Karpas-422 (cell line): ENCODE data around the gene NCAM2. TPM values are rescaled to one million over a fixed set of nuclear protein-coding genes. Genes with fewer than 3 reads are reported as not detected.
A peak's percentile ranks its signal among the peaks of the same experiment; 100 is the strongest.

Experiments used
- DNase-seq: peaks from one replicate; pipeline ENCODE4 v3.0.0-alpha.2; 2015
- H2AFZ ChIP-seq: fragments of 200-600 bp; sonication (generic); 2 replicates; pipeline ENCODE4 v1.6.1; 2014; ENCODE audit warnings: antibody characterized with exemption, low read length, mixed read lengths
- H3K27ac ChIP-seq: fragments of 200-600 bp; sonication (generic); 2 replicates; pipeline ENCODE4 v1.5.1; 2014; ENCODE audit warnings: mild to moderate bottlenecking, low read length, moderate library complexity
- H3K27me3 ChIP-seq: fragments of 200-600 bp; sonication (generic); 2 replicates; pipeline ENCODE4 v1.6.1; 2014; ENCODE audit warnings: low read length, mixed read lengths
- H3K36me3 ChIP-seq: fragments of 200-600 bp; sonication (generic); 2 replicates; pipeline ENCODE4 v1.6.1; 2014; ENCODE audit warnings: low read length, mixed read lengths; ENCODE audit not compliant: insufficient read depth
- H3K4me1 ChIP-seq: fragments of 200-600 bp; sonication (generic); 2 replicates; pipeline ENCODE4 v1.6.1; 2014; ENCODE audit warnings: mild to moderate bottlenecking, low read length, mixed read lengths
- H3K4me2 ChIP-seq: fragments of 200-600 bp; sonication (generic); 2 replicates; pipeline ENCODE4 v1.6.1; 2014; ENCODE audit warnings: low read length, low read depth, mild to moderate bottlenecking; ENCODE audit not compliant: poor library complexity, severe bottlenecking
- H3K4me3 ChIP-seq: fragments of 200-600 bp; sonication (generic); 2 replicates; pipeline ENCODE4 v1.5.1; 2014; ENCODE audit warnings: mild to moderate bottlenecking, antibody characterized with exemption, low read length, mixed read lengths
- H3K79me2 ChIP-seq: fragments of 200-600 bp; sonication (generic); 2 replicates; pipeline ENCODE4 v1.6.1; 2014; ENCODE audit warnings: mild to moderate bottlenecking, low read length, mixed read lengths
- H3K9ac ChIP-seq: fragments of 200-600 bp; sonication (generic); 2 replicates; pipeline ENCODE4 v1.6.0; 2014; ENCODE audit warnings: low read length
- H3K9me2 ChIP-seq: fragments of 200-600 bp; sonication (generic), shearing (Covaris generic); replicated peaks from 2 replicates; pipeline ENCODE4 v1.6.0; 2014; ENCODE audit warnings: mild to moderate bottlenecking, low read length, moderate library complexity; ENCODE audit not compliant: insufficient read depth
- H3K9me3 ChIP-seq: fragments of 300-700, 200-600 bp; sonication (generic); 2 replicates; pipeline ENCODE4 v1.6.1; 2014; ENCODE audit warnings: low read length, mixed read lengths
- H4K20me1 ChIP-seq: fragments of 200-600 bp; sonication (generic); 2 replicates; pipeline ENCODE4 v1.6.1; 2014; ENCODE audit warnings: mild to moderate bottlenecking, antibody characterized with exemption, low read length, low read depth; ENCODE audit not compliant: insufficient read depth
- total RNA-seq: library from RNA; depleted of rRNA; stranded (reverse); fragments of >200 nt; shearing (Covaris generic); gene quantifications from 2 replicates; pipeline ENCODE4 v1.2.3, GENCODE V29; 2014; ENCODE audit warnings: low replicate concordance

NCAM2 gene
- total RNA-seq, 1 experiment from 2014 or later = not detected

DNA sequence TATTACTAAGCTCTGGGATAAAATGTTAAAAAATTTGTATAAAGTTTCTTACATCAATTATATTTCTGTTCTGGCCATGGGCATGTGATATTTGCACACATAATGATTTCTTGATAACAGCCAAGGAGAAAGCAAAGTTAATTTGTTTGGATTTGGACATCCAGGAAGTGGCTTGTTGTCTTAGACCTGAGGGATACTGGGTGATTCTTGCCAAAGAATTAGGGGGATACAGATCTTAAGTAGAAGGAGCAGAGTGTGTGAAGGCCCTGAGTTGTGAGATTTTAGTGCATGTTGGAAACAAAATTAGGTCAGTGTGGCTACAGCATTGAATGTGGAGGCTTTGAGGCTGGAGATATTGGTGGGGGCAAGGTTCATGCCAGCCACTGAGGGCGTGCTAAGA, 65.6 kb downstream of the NCAM2 start:
- no peak for DNase-seq
- Histone ChIP-seq H3K9me2 (no peaks in the 10 kb centered on the region), H3K79me2 (no peaks in the 10 kb centered on the region), H4K20me1 (no peaks in the 10 kb centered on the region), H3K27ac (no peak overlapping the region), H3K27me3 (no peaks in the 10 kb centered on the region), H3K9me3 (peaks cover 3% of the 10 kb centered on the region; the same call in 1 of the 2 replicates), H3K4me1 (no peaks in the 10 kb centered on the region), H2AFZ (no peak overlapping the region), H3K4me3 (no peak overlapping the region), H3K36me3 (no peaks in the 10 kb centered on the region), H3K9ac (no peak overlapping the region), H3K4me2 (no peak overlapping the region)

DNA sequence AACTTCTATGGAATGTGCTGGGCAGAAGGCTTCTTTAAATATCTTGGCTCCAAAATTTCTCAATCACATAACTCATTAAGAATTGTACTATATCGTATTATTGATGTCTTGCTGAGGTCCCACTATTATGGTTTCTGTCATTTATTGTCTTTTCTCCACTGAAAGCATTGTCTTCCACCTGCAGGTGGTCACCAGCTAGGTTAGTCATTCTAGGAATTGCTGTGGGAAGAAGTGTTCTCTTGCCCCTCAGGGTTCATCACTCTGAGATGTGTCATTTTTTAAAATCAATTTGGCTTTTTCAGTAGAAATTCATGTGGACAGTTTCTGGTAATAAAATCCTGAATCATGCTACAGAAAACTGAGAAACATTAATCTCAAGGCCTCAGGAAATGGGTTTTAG, 66.1 kb downstream of the NCAM2 start:
- Histone ChIP-seq H2AFZ (no peak overlapping the region), H4K20me1 (no peaks in the 10 kb centered on the region), H3K79me2 (no peaks in the 10 kb centered on the region), H3K27me3 (no peaks in the 10 kb centered on the region), H3K27ac (no peak overlapping the region), H3K4me3 (no peak overlapping the region), H3K36me3 (no peaks in the 10 kb centered on the region), H3K9me2 (no peaks in the 10 kb centered on the region), H3K4me1 (no peaks in the 10 kb centered on the region), H3K9ac (no peak overlapping the region), H3K4me2 (no peak overlapping the region), H3K9me3 (peaks cover 3% of the 10 kb centered on the region; the same call in 1 of the 2 replicates)
- DNase-seq = no peak

DNA sequence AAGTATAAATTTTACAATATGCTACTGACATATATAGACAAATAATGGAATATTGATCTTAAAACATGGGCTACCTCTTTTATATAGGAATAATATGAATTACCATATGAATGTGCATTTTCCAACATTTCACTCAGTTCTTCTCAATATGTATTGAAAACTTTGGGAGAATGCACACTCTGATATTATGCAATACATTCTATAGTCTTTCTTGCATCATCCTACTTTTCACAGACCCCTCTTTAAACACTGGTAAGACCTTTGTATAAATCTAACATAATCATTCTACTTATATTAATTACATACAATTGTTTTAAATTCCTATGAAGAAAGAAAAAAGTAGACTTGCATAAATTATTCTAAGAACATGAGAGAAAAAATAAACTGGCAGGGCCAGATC, 69.2 kb downstream of the NCAM2 start:
- Histone ChIP-seq H3K36me3 (no peaks in the 10 kb centered on the region), H3K79me2 (no peaks in the 10 kb centered on the region), H4K20me1 (no peaks in the 10 kb centered on the region), H3K9me2 (no peaks in the 10 kb centered on the region), H3K4me1 (no peaks in the 10 kb centered on the region), H2AFZ (no peak overlapping the region), H3K4me2 (no peak overlapping the region), H3K27me3 (no peaks in the 10 kb centered on the region), H3K9me3 (peaks cover 6% of the 10 kb centered on the region; the same call in 1 of the 2 replicates), H3K9ac (no peak overlapping the region), H3K4me3 (no peak overlapping the region), H3K27ac (no peak overlapping the region)
- DNase-seq = no peak

DNA sequence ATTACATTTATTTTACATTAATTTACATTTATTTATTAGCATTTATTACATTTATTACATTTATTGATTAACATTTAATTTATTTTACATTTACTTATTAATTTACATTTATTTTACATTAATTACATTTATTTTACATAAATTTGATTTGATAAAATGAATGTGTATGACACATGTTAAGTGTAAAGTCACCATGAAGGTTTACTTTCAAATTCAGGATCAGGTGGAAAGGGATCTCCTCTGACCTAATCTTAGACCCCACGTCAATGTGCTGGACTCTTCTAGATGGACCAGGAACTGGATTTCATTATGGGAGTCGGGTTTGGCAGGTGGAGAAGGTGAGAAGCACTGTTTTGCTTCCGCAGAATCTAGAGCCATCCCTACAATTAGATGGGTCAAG, 76.1 kb downstream of the NCAM2 start:
- DNase-seq = no peak
- Histone ChIP-seq H3K27ac (no peak overlapping the region), H3K4me2 (no peak overlapping the region), H3K9ac (no peak overlapping the region), H3K79me2 (no peaks in the 10 kb centered on the region), H3K4me3 (no peak overlapping the region), H3K27me3 (no peaks in the 10 kb centered on the region), H3K4me1 (no peaks in the 10 kb centered on the region), H3K9me3 (0 out of 2 replicates have a peak, but pooled peaks cover 4% of the 10 kb centered on the region), H4K20me1 (no peaks in the 10 kb centered on the region), H3K9me2 (no peaks in the 10 kb centered on the region), H2AFZ (no peak overlapping the region), H3K36me3 (no peaks in the 10 kb centered on the region)

DNA sequence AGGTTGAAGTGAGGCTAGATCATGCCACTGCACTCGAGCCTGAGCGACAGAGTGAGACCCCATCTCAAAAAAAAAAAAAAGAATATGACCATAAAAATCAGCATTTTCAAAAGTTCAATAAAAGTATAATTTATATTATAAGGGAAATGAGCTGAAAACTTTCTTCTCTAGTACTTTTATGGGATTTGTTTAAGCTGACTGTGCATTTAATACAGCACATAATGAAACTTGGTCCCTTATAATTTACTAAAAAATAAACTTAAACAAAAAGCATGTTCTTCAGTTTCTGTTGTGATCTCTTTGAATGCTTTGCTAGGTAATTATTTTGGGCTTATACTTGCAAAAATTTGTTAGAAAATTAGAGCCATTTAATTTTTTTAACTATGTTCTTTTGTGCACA, 77.8 kb downstream of the NCAM2 start:
- Histone ChIP-seq H3K27me3 (no peaks in the 10 kb centered on the region), H3K27ac (no peak overlapping the region), H3K9me2 (no peaks in the 10 kb centered on the region), H4K20me1 (no peaks in the 10 kb centered on the region), H3K4me2 (no peak overlapping the region), H2AFZ (no peak overlapping the region), H3K4me3 (no peak overlapping the region), H3K36me3 (no peaks in the 10 kb centered on the region), H3K79me2 (no peaks in the 10 kb centered on the region), H3K9ac (no peak overlapping the region), H3K9me3 (no peaks in the 10 kb centered on the region), H3K4me1 (no peaks in the 10 kb centered on the region)
- no peak for DNase-seq

DNA sequence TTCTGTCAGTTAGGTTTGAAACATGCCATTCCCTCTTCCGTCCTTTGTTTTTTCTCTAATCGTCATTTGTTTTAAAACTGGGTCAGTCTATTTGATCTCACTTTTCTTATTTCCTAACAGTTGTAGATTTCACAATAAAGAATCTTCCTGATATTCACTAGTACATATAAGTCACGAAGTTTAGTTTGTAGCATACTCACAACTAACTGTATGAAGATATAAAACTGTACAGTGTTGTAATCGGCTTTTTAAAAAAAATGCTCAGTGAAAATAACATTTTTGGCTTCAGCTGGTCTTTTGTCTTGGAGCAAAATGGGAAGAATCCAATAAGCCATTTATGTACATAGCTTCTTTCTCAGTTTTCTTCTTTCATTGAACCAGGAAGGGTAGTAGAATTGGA, 78.3 kb downstream of the NCAM2 start:
- H3K27ac ChIP-seq = no peak overlapping the region
- DNase-seq = no peak
- H3K79me2 ChIP-seq = no peaks in the 10 kb centered on the region
- H2AFZ ChIP-seq = no peak overlapping the region
- H4K20me1 ChIP-seq = no peaks in the 10 kb centered on the region
- no peaks in the 10 kb centered on the region for H3K9me3 ChIP-seq
- no peaks in the 10 kb centered on the region for H3K27me3 ChIP-seq
- H3K9me2 ChIP-seq = no peaks in the 10 kb centered on the region
- no peak overlapping the region for H3K4me3 ChIP-seq
- H3K4me2 ChIP-seq = no peak overlapping the region
- no peaks in the 10 kb centered on the region for H3K4me1 ChIP-seq
- H3K9ac ChIP-seq = no peak overlapping the region
- no peaks in the 10 kb centered on the region for H3K36me3 ChIP-seq

DNA sequence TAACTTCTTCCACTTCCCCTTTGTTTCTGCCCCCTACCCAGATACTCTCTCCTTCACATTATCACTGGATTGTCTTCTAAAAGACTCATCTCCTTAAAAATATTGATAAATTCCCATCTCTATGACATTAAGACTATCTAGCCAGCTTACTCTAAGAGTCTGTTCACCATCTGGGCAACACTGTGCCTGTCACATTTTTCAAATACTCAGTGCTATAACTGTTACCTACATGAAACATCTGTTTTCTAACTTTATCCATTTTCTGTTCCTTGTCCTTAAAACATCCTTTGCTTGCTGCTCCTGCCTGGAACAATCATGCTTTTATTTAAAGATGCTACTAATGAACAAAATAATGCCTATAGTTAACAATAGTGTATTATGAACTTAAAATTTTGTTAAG, 81.4 kb downstream of the NCAM2 start:
- H3K9ac ChIP-seq = no peak overlapping the region
- no peaks in the 10 kb centered on the region for H3K79me2 ChIP-seq
- H3K27me3 ChIP-seq = no peaks in the 10 kb centered on the region
- no peak overlapping the region for H3K27ac ChIP-seq
- no peaks in the 10 kb centered on the region for H4K20me1 ChIP-seq
- no peak overlapping the region for H2AFZ ChIP-seq
- H3K9me2 ChIP-seq = no peaks in the 10 kb centered on the region
- H3K4me1 ChIP-seq = no peaks in the 10 kb centered on the region
- H3K4me3 ChIP-seq = no peak overlapping the region
- DNase-seq = no peak
- H3K9me3 ChIP-seq = no peaks in the 10 kb centered on the region
- no peak overlapping the region for H3K4me2 ChIP-seq
- H3K36me3 ChIP-seq = no peaks in the 10 kb centered on the region

DNA sequence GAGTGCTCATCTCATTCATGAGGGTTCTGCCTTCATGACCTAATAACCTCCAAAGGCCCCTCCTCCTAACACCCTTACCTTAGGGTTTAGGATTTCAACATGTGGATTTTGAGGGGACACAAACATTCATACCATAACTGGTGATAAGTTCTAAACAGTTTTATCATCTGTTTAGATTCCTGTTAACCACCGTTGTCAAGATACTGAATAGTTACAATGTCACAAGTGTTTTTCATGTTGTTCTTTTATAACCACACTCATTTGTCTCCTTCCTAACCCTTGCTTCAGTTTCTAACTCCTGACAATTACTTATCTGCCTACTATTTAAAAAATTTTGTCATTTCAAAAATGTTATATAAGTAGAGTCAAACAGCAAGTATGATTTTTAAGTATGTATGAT, 86.0 kb downstream of the NCAM2 start:
- H3K4me3 ChIP-seq = no peak overlapping the region
- no peaks in the 10 kb centered on the region for H3K79me2 ChIP-seq
- peak overlapping the region; percentile 67; the same call in 1 of the 2 replicates for H2AFZ ChIP-seq
- H3K27ac ChIP-seq = no peak overlapping the region
- no peaks in the 10 kb centered on the region for H4K20me1 ChIP-seq
- H3K27me3 ChIP-seq = no peaks in the 10 kb centered on the region
- no peaks in the 10 kb centered on the region for H3K4me1 ChIP-seq
- no peaks in the 10 kb centered on the region for H3K9me2 ChIP-seq
- no peaks in the 10 kb centered on the region for H3K36me3 ChIP-seq
- no peak for DNase-seq
- no peak overlapping the region for H3K9ac ChIP-seq
- H3K9me3 ChIP-seq = no peaks in the 10 kb centered on the region
- H3K4me2 ChIP-seq = no peak overlapping the region

DNA sequence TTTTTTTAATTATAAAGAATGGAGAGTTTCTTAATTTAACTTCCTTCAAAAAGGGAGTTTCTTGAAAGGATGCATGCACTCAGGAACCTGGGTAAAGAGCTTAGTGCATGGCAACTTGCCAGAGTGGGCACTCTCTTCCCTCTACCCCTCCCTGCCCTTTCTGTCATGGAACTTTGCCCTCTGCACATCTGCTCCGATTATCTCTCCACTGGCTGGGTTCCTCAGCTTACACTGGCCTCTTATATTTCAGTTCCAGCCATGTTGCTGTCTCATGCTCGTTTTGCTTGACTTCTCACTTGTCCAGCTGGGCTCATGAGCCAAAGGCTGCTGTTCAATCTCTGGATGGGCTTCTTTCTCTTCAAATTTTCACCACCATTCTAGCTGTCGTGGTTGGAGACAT, 87.0 kb downstream of the NCAM2 start:
- Histone ChIP-seq H3K27me3 (no peaks in the 10 kb centered on the region), H3K36me3 (no peaks in the 10 kb centered on the region), H3K79me2 (no peaks in the 10 kb centered on the region), H3K9ac (no peak overlapping the region), H3K4me3 (no peak overlapping the region), H3K27ac (no peak overlapping the region), H4K20me1 (no peaks in the 10 kb centered on the region), H3K4me1 (no peaks in the 10 kb centered on the region), H2AFZ (no peak overlapping the region), H3K9me3 (no peaks in the 10 kb centered on the region), H3K9me2 (no peaks in the 10 kb centered on the region), H3K4me2 (no peak overlapping the region)
- no peak for DNase-seq
